GM12872 (cell line): ENCODE data around the gene FKBP9.

Experiments used
- TF ChIP-seq, protein P1 (sequence below): IDR thresholded peaks from 3 replicates; pipeline ENCODE4 v1.5.1; 2011; ENCODE audit warnings: low read depth, mild to moderate bottlenecking, low read length, moderate library complexity; ENCODE audit not compliant: insufficient read depth

The FKBP9 gene

GRCh38 chr7:32929430-32930143, 27.7 kb upstream of the FKBP9 start:
- TF ChIP-seq, protein P1, sequence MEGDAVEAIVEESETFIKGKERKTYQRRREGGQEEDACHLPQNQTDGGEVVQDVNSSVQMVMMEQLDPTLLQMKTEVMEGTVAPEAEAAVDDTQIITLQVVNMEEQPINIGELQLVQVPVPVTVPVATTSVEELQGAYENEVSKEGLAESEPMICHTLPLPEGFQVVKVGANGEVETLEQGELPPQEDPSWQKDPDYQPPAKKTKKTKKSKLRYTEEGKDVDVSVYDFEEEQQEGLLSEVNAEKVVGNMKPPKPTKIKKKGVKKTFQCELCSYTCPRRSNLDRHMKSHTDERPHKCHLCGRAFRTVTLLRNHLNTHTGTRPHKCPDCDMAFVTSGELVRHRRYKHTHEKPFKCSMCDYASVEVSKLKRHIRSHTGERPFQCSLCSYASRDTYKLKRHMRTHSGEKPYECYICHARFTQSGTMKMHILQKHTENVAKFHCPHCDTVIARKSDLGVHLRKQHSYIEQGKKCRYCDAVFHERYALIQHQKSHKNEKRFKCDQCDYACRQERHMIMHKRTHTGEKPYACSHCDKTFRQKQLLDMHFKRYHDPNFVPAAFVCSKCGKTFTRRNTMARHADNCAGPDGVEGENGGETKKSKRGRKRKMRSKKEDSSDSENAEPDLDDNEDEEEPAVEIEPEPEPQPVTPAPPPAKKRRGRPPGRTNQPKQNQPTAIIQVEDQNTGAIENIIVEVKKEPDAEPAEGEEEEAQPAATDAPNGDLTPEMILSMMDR: no peak

GRCh38 chr7:32930378-32930777, 26.9 kb upstream of the FKBP9 start:
- TF ChIP-seq, protein P1: no peak

DNA sequence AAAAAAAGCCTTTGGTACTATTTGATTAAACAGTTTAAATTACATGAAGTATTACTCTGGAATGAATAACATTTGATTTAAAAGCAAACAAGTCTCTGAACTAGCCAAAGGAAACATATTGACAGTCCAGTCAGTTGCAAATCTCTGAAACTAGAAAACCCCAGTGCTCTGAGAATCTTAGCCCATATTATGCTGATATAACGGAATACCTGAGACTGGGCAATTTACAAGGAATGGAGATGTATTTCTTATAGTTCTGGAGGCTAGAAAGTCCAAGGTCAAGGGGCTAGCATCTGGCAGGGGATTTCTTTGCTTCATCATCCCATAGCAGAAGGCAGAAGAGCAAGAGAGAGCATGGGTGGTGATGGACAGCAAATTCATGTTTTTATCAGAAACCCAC, 21.7 kb upstream of the FKBP9 start:
- TF ChIP-seq, protein P1: no peak

- TF ChIP-seq, protein P1: no peak
Measured at GRCh38 chr7:32936689-32937088, 20.6 kb upstream of the FKBP9 start.

DNA sequence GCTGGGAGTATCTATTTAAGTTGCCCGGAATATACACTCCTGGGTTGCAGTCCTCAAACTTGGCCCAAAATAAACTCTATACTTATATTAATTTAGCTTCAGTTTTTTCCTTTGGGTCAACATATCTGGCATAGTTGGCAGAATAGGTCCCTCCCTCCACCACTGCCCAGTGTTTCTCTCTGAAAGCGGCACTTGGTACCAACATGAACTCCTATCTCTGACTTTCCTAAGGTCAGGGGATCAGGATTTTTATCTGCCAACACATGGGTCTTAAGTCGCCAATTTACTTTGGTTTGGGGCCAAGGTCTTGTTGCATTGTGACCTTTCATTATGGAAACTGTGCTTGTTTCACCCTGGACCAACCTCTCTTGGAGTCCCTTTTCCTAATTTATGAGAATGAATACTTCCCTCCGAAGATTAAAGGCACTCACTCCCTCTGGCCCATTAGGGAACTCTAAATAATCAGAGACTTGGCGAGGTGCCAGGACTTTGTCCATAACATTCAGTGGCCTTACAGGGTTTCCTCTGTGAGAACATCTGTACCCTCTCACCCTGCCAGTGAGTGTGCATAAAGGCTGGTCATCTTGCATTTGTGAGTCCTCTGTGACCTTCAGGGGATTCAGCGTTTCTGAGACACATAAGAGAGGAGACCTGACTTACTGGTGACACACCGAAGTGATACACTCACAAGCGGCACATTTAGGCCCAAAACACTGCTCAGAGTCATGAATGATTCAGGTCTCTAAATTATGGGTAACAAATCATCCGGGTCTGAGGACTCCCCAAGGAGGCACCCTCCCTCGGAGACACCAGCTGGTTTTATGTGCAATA, 19.7 kb upstream of the FKBP9 start:
- TF ChIP-seq, protein P1: no peak

DNA sequence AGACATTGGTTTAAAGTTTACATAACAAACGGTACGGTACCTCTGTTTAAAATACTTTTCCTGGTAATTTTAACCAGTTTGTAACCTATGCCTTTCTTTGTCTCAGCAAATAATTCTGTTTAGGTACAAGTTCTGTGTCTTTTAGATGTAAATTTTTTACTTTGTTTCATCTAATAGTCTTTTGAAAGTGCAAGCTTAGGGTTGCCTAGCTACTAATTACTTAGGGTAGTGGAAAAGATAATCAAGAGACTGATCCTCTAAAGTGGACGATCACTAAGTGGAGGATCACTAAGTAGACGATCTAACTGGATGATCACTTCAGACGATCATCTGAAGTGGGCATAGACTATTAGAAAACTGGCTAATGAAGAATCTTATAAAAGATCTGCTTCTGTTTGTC, 16.1 kb upstream of the FKBP9 start:
- TF ChIP-seq, protein P1: no peak

GRCh38 chr7:32941681-32942414, 15.4 kb upstream of the FKBP9 start:
- TF ChIP-seq, protein P1: no peak
